Activated CD4-positive, alpha-beta T cell treated with anti-CD3 and anti-CD28 coated beads for 48 hours (primary cell): ENCODE results near the gene CCNY.
"Not testable (repeated sequence)": the region's sequence is repeated elsewhere in the genome, so short reads cannot be mapped to it uniquely, and the experiment has no call there.

Experiments used
- DNase-seq: peaks from one replicate; pipeline ENCODE4 v3.0.0-alpha.2; 2020

The CCNY gene

DNA sequence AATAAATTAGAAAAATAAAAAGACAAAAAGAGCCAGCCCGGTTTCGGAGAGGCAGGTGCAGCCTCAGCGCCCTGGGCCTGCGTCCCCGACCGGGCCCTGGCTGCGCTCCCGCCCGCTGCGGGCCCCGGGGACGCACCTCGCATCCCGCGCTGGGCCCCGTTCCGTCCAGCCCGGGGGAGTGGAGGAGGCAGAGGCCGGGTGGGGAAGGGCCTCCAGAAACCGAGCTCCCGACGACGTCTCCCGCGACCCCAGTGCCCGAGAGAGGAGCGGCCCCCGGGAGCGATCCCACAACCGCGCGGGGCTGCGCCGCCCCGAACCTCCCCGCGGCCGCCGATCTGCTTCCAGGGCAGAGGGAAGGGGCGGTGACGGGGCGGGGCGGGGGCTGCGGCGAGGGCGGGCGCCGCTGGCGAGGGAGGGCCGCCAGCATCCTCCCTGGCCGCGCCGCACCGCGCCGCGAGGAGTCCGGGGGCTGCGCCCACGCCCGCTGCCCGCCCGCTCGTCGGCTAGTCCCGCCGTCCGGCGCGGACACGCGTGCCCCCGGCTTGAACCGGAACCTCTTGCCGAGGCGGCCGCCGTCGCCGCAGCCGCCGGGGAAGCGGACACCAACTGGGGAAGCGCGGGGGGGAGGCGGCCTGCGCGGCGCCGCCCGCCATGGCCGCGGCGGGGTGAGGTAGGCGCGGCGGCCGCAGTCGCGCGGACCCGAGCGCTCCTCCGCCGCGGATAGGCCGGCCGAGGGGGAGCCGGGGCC lies at the start of gene CCNY:
TSS of gene CCNY (plus strand) at position 426 of the 748 bp plus-strand sequence. CDS start 545 bp downstream, outside the sequence.
- peak; percentile 81 for DNase-seq

DNA sequence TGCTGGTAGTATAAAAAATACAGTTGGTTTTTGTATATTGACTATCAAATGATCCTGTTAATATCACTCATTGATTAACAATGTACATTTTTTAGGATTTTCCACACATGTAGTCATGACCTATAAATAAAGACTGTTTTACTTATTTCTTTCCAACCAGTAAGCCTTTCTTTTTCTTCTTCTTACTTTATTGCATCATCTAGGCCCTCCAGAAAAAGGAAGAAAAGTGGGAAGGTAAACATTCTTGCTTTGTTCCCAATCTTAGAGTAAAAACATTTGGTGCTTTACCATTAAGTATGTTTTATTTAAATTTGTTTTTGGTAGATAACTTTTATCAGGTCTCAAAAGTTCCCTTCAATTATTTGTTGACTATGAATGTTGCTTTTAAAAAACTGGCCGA lies 47.1 kb upstream of the CCNY start:
- no peak for DNase-seq

DNA sequence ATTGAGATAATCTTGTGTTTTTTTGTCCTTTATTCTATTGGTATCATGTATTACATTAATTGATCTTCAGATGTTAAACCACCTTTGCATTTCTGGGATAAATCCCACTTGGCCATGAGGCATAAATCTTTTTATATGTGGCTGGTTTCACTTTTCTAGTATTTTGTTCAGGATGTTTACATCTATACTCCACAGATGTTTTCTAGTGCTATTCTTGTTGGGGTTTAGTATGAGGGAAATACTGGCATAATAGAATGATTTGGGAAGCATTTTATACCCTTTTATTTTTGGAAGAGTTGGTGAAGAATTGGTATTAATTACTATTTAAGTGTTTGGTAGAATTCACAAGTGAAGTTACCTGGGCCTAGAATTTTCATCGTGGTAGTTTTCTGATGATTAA lies 41.8 kb upstream of the CCNY start:
- no peak for DNase-seq

DNA sequence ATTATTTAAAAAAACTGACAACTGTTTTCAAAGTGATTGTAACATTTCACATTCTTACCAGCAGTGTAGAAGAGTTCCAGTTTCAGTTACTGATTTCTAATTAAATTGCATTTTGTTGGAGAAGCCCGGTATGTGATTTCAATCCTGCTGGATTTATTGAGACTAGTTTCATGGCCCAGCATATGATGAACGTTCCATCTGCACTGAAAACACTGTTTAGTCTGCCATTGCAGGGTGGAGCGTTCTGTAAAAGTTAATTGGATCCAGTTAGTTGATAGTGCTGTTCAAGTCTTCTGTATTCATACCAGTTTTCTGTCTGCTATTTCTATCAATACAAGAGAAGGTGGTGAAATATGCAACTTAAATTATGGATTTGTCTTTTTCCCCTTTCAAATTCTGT lies 37.3 kb upstream of the CCNY start:
- DNase-seq: no peak

DNA sequence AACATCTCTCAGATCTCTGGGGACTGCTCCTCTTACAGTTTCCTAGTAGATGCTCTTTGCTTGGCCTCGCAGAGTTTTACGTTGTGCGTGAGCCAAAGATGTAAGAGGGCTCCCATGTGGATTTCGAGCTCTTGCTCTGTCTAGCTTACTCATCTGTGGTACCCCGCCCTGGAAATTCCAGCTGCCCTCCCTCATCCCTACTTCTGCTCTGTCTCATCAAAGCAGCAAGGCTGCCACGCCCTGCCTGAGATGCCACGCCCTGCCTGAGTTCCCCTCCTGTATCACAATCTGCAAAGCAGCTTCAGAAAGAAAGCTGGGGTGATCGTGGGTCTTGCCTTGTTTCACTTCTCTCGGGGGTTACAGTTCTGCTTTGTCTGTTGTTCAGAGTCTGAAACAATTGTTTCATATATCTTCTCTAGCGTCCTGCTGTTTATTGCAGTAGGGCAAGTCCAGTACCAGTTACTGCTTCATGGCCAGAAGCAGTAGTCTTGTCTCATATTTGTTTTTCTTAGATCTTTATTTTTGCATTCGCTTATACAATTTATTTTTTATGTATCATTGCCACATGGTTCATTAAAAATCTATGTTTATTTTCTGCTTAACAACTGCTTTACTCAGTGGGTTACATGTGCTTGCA lies 36.1 kb upstream of the CCNY start:
- peak; percentile 4 for DNase-seq

DNA sequence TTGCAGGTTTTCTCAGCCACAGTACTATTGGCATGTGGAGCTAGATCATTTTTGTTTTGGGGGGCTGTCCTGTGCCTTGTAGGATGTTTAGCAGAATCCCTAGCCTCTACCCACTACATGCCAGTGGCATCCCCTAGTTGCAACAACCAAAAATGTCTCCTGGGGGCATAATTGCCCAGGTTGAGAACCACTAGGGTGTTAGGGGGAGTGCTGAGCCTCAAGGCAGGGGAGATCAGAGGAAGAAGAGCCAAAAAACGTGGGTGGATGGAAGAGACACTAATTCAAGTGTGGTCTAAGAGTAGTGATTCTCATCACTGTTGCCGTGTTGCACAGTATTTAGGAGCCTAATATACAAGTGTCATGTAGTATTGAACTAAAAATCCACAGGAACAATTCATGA lies 31.7 kb upstream of the CCNY start:
- no peak for DNase-seq

DNA sequence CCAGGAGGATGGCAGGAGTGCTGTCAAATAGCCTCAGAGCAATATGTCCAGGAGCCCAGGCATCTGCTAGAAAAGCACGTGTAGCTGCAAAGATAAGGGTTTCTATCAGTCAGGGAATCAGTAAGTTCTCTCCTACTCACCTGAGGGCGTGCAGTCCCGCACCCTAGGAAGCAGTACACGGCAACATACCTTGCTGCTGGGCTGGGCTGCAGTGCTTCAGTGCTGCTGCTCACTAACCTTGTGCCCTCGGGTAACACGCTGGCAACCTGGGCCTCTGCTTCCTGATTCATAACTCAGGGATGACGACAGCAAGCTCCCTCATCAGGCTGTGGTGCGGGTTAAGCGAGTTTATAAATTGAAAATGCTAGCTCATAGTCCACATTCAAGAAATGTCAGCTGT lies 29.5 kb upstream of the CCNY start:
- peak; percentile 9 for DNase-seq

DNA sequence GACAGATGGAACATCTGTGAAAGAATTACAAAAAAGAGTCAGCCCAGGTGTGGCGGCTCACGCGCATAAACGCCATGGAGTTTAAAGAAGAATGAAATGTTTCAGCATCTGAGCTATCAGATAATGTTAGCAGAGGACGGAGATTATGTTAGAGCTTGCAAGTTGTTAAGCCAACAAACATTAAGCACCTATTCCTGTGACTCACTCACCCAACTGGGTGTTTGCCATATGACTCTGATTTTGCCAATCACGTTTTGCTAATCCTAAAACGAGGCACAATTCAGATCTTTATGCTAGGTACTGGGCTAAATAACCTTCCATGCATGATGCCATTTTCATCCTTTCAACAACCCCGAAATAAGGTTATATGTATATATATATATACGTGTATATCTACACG lies 29.0 kb upstream of the CCNY start:
- DNase-seq: no peak

DNA sequence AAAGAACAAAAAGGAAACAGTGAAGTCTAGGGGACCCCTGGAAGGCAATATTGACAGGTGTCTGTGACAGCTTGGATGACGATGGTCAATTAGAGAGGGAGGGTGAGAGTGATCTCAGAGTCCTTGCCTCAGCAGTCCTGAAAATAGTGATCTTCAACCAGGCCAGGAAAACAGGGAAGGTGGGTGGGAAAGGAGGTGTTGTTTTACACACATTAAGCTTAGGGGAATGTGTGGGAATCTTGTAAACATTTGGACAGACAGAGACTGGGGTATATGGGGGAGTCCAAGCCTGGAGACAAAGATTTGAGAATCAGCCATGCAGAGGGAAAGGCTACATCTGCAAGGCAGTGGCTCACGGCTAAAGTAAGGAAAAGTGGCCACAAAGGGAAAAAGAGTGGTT lies 27.5 kb upstream of the CCNY start:
- no peak for DNase-seq

DNA sequence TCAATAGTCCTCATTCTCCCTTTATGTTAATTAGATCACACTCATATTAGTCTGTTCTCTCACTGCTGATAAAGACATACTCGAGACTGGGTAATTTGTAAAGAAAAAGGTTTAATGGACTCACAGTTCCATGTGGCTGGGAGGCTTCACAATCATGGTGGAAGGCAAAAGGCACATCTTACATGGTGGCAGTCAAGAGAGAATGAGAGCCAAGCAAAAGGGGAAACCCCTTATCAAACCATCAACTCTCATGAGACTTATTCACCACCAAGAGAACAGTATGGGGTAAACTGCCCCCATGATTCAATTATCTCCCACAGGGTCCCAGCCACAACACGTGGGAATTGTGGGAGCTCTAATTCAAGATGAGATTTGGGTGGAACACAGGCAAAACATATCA lies 22.2 kb upstream of the CCNY start:
- DNase-seq: not testable (repeated sequence)

DNA sequence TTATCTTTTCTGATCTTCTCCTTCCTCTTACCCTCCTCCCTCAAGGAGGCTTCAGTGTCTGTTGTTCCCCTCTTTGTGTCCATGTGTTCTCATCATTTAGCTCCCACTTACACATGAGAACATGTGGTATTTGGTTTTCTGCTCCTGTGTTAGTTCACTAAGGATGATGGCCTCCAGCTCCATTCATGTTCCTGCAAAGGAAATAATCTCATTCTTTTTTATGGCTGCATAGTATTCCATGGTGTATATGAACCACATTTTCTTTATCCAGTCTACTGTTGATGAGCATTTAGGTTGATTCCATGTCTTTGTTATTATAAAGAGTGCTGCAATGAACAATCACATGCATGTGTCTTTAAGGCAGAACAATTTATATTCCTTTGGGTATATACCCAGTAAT lies 21.1 kb upstream of the CCNY start:
- DNase-seq: not testable (repeated sequence)

DNA sequence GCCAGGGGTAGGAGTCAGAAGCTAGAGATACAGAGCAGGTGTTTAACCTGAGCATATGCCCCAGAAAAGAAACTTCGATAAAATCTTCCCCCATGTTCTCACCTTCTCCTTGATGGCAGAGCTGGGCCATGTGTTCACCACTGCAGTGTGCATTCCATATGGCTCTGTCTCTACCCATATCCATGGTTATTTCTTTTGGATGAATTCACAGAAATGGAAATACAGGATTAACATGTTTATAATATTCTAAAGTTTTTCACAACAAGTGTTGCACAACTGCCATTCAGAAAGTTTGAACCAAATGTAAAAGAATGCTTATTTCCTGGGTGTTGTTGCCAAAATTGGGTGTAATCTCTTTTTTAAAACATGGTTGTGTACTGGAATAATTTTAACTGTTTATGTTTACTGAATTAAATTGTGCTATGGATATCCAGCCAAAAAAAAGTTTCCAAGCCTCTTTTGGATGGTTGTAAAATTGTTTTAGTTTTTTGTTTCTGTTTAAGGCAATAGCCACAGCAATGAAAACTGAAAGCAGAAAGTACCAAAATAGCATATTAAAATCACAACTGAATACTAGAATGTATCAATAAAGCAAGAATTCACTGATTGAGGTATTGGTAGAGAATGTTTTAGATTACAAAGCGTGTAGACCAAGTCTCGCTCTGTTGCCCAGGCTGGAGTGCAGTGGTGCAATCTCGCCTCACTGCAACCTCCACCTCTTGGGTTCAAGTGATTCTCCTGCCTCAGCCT lies 19.9 kb upstream of the CCNY start:
- DNase-seq: no peak

DNA sequence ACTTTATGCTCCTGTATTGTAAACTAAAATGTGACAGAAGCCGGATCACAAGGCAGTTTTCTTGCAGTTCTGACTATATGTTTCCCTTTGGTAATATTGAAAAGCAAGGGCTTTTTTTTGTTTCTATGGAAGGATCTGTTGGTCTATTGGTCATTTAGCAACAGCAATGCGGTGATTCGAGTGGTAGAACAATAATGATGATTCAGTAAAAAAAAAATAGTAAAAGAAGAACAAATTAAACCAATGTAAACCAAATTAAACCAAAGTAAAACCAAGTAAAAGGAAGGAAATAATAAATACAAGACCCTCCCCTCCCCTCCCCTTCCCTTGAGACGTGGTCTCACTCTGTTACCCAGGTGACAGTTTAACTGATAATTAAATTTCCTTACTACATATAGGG lies 17.8 kb upstream of the CCNY start:
- no peak for DNase-seq

DNA sequence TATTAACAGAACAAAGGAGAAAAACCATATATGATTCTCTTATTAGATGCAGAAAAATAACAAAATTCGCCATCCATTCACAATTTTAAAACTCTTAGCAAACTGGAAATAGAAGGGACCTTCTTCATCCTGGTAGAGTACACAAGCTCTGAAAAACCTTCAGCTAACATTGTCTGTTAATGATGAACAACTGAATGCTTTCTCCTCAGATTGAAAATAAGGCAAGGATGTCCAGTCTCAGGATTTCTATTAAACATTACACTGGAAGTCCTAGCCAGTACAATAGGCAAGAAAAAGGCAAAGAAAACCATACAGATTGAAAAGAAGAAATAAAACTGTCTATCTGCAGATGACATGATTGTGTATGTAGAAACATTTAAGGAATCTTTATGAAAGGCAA lies 16.0 kb upstream of the CCNY start:
- DNase-seq: no peak

DNA sequence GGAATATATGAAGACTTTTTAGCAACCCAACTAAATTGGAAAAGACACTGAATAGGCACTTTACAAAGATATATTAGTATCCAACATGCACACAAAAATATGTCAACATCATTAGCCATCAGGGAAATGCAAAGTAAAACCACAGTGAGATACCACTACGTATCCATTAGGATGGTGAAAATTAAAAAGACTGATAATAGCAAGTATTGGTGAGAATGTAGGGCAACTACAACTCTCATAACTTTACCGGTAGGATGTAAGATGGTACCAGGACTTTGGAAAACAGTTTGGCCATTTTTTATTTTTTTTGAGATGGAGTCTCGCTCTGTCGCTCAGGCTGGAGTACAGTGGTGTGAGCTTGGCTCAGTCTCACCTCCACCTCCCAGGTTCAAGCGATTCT lies 13.7 kb upstream of the CCNY start:
- no peak for DNase-seq

DNA sequence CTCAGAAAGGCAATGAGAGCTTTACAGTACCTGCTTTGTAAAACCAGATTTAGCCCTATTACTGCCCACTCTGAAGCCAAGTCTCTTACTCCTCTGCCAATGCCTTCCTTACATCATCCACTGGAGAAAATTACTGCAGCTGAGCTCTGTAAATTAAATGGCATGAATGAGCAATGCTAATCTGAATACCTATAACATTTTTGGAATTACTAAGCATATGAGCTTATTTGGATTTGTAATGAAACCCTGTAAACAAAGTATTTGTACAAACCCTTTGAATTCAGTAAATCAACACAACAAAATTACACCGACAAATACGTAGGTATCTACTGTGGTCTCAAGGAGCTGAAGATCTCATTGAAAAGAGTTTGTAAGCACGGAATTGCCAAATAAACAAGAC lies 12.1 kb upstream of the CCNY start:
- no peak for DNase-seq

DNA sequence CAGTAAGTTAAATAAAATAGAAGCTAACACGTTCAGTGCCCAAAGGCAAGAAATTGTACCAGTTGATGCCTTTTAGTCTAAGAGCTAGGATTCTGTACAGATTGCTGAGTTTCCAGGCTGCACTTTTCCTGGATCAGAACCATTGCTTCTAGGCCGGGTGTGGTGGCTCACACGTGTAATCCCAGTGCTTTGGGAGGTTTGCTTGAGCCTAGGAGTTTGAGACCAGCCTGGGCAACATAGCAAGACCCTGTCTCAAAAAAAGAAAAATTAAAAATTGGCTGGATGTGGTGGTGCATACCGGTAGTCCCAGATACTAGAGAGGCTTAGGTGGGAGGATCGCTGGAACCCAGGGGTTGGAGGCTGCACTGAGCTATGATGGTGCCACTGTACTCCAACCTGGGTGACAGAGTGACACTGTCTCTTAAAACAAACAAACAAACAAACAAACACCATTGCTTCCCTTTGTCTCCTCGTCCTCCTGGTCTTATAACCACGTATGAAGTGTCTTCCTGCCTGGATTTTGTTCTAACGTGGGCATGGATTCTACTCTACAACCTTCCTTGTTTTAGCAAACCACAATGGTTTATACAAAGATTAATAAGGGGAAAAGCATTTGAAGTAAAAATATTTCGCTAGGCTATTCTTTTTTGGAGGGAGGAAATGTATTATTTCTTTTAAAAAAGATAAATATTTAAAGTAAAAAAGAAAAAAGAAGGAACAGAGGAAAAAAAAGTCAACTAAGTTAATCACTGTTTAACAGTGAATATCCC lies 9.7 kb upstream of the CCNY start:
- no peak for DNase-seq

DNA sequence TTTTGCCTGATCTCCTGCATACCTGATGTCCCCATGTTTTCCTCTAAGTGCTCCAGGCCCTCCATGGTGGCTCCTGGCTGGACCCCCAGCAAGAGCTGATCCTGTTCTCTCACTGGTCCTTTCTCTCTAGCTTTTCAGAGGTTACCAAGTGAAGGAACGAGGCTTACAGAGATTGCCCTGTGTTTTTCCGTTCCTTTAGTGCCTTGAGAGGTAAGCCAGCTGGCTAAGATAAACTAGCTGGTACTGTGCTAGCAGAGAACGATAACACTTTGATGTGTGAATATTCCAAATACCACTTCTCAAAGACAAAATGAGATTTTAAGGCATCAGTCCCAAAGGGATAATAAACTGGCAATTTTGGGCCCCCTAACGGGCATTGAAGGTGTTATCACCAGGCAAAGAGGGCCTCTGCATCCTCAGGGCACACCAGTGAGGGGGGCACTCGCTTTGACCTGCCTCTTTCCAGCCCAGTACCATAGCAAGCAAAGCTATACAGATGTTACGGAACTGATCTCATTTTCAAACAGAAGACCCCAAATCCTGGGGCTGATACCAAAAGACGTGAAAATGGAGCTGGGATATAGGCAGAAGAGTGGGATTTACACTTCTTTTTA lies 8.4 kb upstream of the CCNY start:
- DNase-seq: no peak

DNA sequence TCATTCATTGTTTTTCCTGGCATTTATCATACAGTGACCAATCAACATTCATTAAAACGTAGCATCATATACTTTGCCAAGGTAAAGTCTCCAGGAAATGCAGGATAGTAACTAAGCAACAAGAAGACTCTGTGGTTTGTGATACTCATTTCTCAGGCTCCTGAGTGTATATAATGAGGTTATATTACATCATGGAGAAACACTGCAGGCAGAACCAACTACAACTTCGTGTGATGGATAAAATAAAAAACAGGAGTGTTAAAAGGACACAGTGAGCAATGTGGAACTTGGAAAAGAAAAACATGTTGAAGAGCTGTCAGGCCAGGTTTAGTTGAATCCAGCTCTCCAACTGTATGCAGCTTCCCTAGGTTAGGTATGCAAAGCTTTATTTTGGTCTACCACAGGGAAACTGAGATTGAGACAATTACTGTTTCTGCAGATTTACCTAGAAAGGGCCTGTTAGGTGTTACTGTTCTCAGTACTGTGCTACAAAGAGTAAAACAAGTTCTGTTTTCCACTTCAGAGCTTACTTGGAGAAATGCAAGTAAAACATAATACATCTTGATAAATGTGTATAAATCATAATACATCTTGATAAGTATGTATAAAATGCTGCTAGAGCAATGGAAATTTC lies 7.8 kb upstream of the CCNY start:
- DNase-seq: no peak

DNA sequence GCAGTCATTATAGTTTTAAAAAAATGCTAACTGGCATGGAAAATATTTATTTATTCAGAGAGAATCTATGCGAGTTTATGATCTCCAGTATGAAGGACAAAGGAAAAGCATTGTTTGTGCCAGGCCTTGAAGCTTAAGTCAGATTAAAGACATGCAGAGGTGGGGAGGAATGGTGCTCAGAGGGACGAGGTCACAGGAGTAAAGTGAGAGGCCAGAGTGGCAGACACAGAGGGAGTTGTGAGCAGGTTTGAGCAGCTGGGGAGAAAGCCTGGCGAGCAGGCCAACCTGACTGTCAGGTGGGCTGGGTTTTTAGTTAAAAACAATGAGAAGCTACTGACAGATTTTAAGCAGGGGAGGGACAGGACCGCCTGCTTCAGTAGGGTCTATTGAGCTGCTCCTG lies 6.8 kb upstream of the CCNY start:
- DNase-seq: no peak

DNA sequence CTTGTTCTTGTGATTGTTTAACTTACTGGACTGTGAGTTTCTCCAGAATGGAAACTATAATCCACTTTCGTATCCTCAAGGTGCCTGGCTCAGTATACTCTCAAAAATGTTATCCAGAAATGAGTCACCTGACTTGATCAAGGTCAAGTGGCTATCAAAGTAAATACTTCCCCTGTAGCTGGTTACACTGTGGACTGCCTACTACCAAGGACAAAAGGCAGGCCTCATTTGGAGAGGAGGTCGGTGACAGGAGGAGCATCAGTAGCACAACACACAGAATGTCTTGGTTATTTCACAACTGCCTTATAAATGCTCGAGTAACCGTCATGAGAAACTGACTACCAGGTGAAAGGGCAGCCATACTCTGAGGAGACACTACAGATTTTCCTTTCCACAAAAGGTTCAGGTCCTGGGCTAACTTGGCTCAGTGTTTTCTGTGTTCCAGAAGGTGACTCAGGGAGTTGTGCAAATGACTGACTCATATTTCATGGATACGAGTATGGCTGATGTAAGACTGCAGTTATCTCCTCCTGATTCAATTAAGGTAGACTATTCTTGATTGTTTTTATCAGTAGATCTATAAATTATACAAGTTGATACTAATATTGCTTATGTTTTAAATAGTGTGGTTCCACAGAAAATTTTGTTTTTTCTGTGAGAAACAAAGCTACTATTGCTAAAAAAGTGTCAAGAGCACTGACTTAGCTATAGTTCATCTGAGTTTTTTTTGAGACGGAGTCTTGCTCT lies 4.2 kb upstream of the CCNY start:
- peak; percentile 18 for DNase-seq

DNA sequence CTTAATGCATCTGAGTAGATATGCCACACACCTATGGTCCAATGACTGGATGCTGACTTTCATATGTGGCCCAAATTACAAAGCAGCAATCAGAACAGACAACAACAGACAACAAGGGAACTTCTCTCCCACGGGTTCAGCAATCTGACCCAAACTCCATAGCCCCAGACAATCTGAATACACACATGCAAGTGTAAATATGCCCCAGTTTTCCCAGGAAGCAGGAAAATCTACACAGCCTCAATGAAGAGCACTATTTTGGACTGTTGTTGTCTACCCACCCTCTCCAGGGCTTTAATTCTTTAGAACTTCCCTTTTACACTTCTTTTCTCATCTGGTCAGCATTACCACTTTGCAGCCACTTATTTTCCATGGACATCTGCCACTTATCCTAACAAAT lies 2.0 kb upstream of the CCNY start:
- DNase-seq: no peak
